Fibroblast of lung (primary cell): ENCODE data around the gene INSIG2. TPM values are rescaled to one million over a fixed set of nuclear protein-coding genes. Genes with fewer than 3 reads are reported as not detected.

Source experiments
- DNase-seq, 2 donors: peaks; one replicate each; pipeline versions ENCODE4 v3.0.0 to v3.0.0-alpha.2; 2010; ENCODE audit warnings: low read depth in 2 of 2
- H2AFZ ChIP-seq: 2 replicates; pipeline ENCODE4 v1.5.1; 2012; ENCODE audit warnings: low read length, control low read depth, inconsistent platforms
- H3K27ac ChIP-seq: 2 replicates; pipeline ENCODE4 v1.5.1; 2011; ENCODE audit warnings: low read length, control low read depth; ENCODE audit not compliant: insufficient read depth
- H3K27me3 ChIP-seq: 2 replicates; pipeline ENCODE4 v1.5.1; 2011; ENCODE audit warnings: mild to moderate bottlenecking, low read length; ENCODE audit not compliant: control insufficient read depth, insufficient read depth
- H3K36me3 ChIP-seq: 2 replicates; pipeline ENCODE4 v1.5.1; 2011; ENCODE audit warnings: low read length; ENCODE audit not compliant: control insufficient read depth, insufficient read depth
- H3K4me1 ChIP-seq: 2 replicates; pipeline ENCODE4 v1.5.1; 2011; ENCODE audit warnings: low read length; ENCODE audit not compliant: control insufficient read depth, insufficient read depth; ENCODE audit errors: extremely low read depth
- H3K4me2 ChIP-seq: 2 replicates; pipeline ENCODE4 v1.5.1; 2011; ENCODE audit warnings: low read length, control low read depth; ENCODE audit not compliant: insufficient read depth; ENCODE audit errors: extremely low read depth
- H3K4me3 ChIP-seq, 4 experiments: fragments of 200-600 bp in 1 of 4; sonication (generic) in 1 of 4; replicated peaks in 1 of 4; 2 replicates each; pipeline ENCODE4 v1.5.1; 2011 to 2016; ENCODE audit warnings: low read length in 4 of 4, low read depth in 3 of 4, mild to moderate bottlenecking in 3 of 4, control low read depth in 2 of 4, inconsistent platforms in 1 of 4, mixed read lengths in 1 of 4; ENCODE audit not compliant: insufficient read depth in 1 of 4; ENCODE audit errors: control extremely low read depth in 1 of 4
- H3K79me2 ChIP-seq: 2 replicates; pipeline ENCODE4 v1.5.1; 2012; ENCODE audit warnings: mild to moderate bottlenecking, low read length, inconsistent platforms; ENCODE audit not compliant: control insufficient read depth, insufficient read depth
- H3K9ac ChIP-seq: 2 replicates; pipeline ENCODE4 v1.5.1; 2011; ENCODE audit warnings: mild to moderate bottlenecking, low read length, control low read depth; ENCODE audit not compliant: insufficient read depth
- H3K9me3 ChIP-seq: 2 replicates; pipeline ENCODE4 v1.5.1; 2012; ENCODE audit warnings: low read depth, low read length; ENCODE audit not compliant: control insufficient read depth, insufficient read depth
- H4K20me1 ChIP-seq: 2 replicates; pipeline ENCODE4 v1.5.1; 2011; ENCODE audit warnings: low read length; ENCODE audit not compliant: control insufficient read depth, insufficient read depth; ENCODE audit errors: extremely low read depth
- CTCF ChIP-seq, 2 donors: IDR thresholded peaks in 1 of 2; conservative IDR thresholded peaks in 1 of 2; 1 replicate in 1 of 2; 2 replicates in 1 of 2; pipeline ENCODE4 v1.5.1; 2011 to 2012; ENCODE audit warnings: low read length in 2 of 2, control low read depth in 1 of 2, inconsistent platforms in 1 of 2, low read depth in 1 of 2, mild to moderate bottlenecking in 1 of 2
- EZH2 ChIP-seq: IDR thresholded peaks from 2 replicates; pipeline ENCODE4 v1.5.1; 2012; ENCODE audit warnings: low read length, control low read depth, mild to moderate bottlenecking; ENCODE audit errors: missing control alignments
- polyA plus RNA-seq, 2 donors: library from polyadenylated mRNA; depleted of rRNA in 1 of 2; stranded (reverse) in 1 of 2; unstranded in 1 of 2; fragments of >200 nt; gene quantifications; 2 replicates each; pipeline ENCODE4 v1.2.1, GENCODE V29; 2011 to 2012; ENCODE audit warnings: missing spikeins in 1 of 2
- total RNA-seq: library from RNA; depleted of rRNA; stranded (reverse); fragments of >200 nt; gene quantifications from 2 replicates; pipeline ENCODE4 v1.2.1, GENCODE V29; 2014

INSIG2 gene
- total and polyA plus RNA-seq, 2 donors (not counting 1 experiment from before 2014, with no cell fraction given) = 9.9 to 31.1 TPM

DNA sequence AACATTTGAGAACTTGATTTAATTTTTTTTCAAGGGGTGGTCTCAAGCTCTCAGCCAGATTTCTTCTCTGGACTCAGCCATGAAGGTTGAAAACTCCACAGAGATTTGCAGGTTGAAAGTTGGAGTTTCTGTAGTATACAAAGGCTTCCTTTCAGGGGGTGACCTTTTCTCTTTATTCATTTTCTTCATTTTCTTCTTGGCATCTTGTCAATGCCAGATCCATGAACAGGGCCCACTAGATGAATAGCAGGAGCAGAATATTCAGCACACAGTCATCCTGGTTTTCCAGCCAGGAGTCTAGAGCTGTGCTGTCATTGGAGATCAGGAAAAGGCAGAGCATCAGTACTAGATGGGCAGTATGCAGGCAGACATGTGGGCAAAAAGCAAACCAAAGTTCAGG lies 62.0 kb downstream of the INSIG2 start:
- H4K20me1 ChIP-seq = no peaks in the 10 kb centered on the region
- H3K79me2 ChIP-seq = no peaks in the 10 kb centered on the region
- no peak overlapping the region for H2AFZ ChIP-seq
- H3K27ac ChIP-seq = no peak overlapping the region
- H3K36me3 ChIP-seq = no peaks in the 10 kb centered on the region
- TF ChIP-seq EZH2 = no peak
- TF ChIP-seq CTCF (conservative IDR thresholded peaks at IDR 0.05 in 1 of 2, IDR thresholded peaks at IDR 0.05 in 1 of 2; ENCODE audit: low read depth in 1 of 2, low read length in 2 of 2) = no peak
- H3K4me3 ChIP-seq = no peak overlapping the region
- H3K9ac ChIP-seq = no peak overlapping the region
- no peak overlapping the region for H3K4me2 ChIP-seq
- H3K9me3 ChIP-seq = no peaks in the 10 kb centered on the region
- no peaks in the 10 kb centered on the region for H3K4me1 ChIP-seq
- H3K27me3 ChIP-seq = no peaks in the 10 kb centered on the region
- no peak for DNase-seq

GRCh38 chr2:118151831-118152230 lies 63.6 kb downstream of the INSIG2 start:
- Histone ChIP-seq H3K4me3 (no peak overlapping the region), H3K27ac (no peak overlapping the region), H3K4me2 (no peak overlapping the region), H3K9ac (no peak overlapping the region), H3K36me3 (no peaks in the 10 kb centered on the region), H3K79me2 (no peaks in the 10 kb centered on the region), H3K9me3 (no peaks in the 10 kb centered on the region), H3K4me1 (no peaks in the 10 kb centered on the region), H3K27me3 (no peaks in the 10 kb centered on the region), H4K20me1 (no peaks in the 10 kb centered on the region), H2AFZ (no peak overlapping the region)
- no peak for TF ChIP-seq EZH2
- no peak for TF ChIP-seq CTCF (conservative IDR thresholded peaks at IDR 0.05 in 1 of 2, IDR thresholded peaks at IDR 0.05 in 1 of 2; ENCODE audit: low read depth in 1 of 2, low read length in 2 of 2)
- DNase-seq = no peak

DNA sequence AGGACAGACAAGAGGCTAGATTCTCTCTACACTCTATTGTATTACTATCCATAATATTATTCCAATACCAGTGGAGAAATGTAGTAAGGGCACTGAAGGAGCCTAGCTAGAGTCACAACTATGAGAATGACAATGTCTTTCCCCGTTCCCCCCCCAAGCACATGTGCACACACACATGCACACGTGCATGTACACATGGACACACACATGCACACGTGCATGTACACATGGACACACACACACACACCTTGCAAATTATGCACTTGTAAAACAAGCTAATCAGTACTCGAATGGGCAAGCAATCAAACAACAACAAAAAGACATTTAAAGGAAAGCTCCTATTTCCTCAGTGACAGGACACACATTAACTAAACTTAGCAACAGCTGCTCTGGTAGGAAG lies 65.2 kb downstream of the INSIG2 start:
- DNase-seq = no peak
- H3K27me3 ChIP-seq = no peaks in the 10 kb centered on the region
- no peak overlapping the region for H3K9ac ChIP-seq
- H3K27ac ChIP-seq = no peak overlapping the region
- H2AFZ ChIP-seq = no peak overlapping the region
- no peak for TF ChIP-seq CTCF (conservative IDR thresholded peaks at IDR 0.05 in 1 of 2, IDR thresholded peaks at IDR 0.05 in 1 of 2; ENCODE audit: low read depth in 1 of 2, low read length in 2 of 2)
- TF ChIP-seq EZH2 = no peak
- no peaks in the 10 kb centered on the region for H3K9me3 ChIP-seq
- H3K4me3 ChIP-seq = no peak overlapping the region
- H4K20me1 ChIP-seq = no peaks in the 10 kb centered on the region
- no peaks in the 10 kb centered on the region for H3K79me2 ChIP-seq
- no peak overlapping the region for H3K4me2 ChIP-seq
- H3K4me1 ChIP-seq = no peaks in the 10 kb centered on the region
- no peaks in the 10 kb centered on the region for H3K36me3 ChIP-seq
